NK-92 (cell line): ENCODE data around the gene MARVELD1.

Experiments used
- DNase-seq: peaks from one replicate; lab custom pipeline; 2025; ENCODE audit not compliant: unreplicated experiment; lab: John Stamatoyannopoulos, UW

The MARVELD1 gene

GRCh38 chr10:97754726-97755125 is 41.2 kb downstream of the MARVELD1 start:
- DNase-seq: no peak

GRCh38 chr10:97755718-97756117 is 42.2 kb downstream of the MARVELD1 start:
- DNase-seq: no peak

GRCh38 chr10:97757471-97757870 is 43.9 kb downstream of the MARVELD1 start:
- no peak for DNase-seq

DNA sequence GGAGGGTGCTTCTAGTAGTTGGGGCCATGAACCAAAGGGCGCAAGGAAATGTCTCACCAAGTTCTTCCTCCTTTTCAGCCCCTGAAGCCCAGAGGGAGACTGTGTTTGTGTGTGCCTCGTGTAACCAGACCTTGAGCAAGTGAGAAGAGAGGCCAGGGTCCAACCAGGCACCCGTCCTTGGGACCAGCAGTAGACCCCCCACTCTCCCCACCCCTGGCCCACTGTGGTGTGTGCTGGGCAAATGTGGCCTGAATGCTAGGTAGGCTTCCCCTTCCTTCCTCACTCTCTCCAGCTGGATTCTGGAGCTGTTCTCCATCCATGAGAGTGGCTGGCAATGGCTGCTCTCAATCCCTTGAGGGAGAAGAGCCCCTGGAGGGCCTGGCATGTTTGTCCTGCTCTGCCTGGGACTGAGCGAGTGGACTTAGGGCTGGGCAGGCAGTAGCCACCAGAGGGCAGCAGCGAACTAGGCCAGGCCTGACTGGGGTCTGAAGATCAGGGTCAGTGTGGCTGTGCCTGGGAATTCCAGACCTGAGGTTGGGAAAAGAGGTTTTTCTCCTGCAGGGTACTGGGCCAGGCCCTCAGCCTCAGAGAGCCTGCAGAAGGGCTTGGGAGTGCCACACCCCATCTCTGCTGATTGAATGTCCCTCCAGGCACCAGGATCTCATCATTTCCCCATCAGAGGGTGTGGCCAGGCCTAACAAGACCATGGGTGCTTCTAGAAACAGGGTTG is 45.8 kb downstream of the MARVELD1 start:
- DNase-seq: no peak

- DNase-seq: no peak
Observed at GRCh38 chr10:97759946-97760345, 46.4 kb downstream of the MARVELD1 start.

DNA sequence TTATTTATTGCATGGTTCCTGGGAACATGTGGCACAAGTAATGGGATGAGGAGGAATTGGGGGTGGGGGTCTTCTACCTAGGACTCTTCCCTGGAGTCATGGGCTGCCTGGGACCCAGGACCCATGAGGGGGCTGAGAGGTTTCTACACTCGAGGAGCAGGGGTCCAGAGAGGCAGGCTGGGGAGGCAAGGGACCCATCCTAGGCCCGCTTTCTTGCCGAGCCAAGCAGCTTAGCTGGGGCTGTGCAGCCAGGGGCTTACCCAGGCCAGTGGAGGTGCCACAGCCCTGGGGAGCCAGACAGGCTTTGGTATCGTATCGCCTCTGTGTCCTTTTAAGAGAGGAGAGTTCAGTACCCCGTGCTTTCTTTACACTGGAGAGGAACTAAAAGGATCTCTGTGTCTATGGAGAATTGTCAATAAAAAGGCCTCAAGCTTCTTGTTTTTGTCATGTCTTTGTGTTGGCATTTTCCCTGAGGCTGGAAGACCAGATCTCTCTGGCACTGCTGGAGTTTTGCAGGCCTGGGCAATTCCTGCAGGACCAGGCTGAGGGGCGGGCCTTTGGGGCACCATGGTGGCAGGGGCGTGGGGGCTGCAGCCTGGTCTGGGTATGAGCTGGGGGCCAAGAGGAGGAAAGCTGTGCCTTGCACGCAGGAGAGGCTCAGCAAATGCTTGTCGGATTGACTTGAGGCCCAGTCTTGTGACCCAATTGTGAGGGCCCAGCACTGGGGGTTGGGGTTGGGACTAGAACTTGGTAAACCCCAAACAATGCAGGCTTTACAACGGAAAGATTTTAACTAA is 47.1 kb downstream of the MARVELD1 start:
- DNase-seq: no peak

- DNase-seq: no peak
Observed at GRCh38 chr10:97761331-97761865, 47.9 kb downstream of the MARVELD1 start.

DNA sequence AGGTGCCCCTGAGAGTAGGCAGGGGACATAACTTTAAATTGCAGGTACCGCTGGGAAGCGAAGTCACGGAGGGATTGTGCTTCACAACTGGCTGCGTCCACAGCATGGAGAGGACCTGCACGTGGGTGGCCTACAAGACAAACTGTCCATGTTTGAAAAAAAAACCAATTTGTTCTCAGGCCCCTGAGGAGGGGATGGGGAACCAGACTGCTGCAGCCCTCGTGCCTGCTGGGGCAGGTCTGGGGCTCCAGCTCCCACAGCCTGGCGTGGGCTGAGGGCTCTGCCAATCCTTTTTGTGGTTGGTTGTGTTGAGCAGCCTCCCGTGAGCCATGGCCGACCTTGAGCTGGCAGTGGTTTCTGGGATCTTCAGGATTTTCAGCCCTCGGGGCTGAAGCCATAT is 48.5 kb downstream of the MARVELD1 start:
- DNase-seq: no peak

- no peak for DNase-seq
Observed at GRCh38 chr10:97762816-97763215, 49.3 kb downstream of the MARVELD1 start.

GRCh38 chr10:97763411-97763810 is 49.9 kb downstream of the MARVELD1 start:
- DNase-seq: no peak

GRCh38 chr10:97763947-97764346 is 50.4 kb downstream of the MARVELD1 start:
- no peak for DNase-seq

- DNase-seq: no peak
Observed at GRCh38 chr10:97764519-97764931, 51.0 kb downstream of the MARVELD1 start.

DNA sequence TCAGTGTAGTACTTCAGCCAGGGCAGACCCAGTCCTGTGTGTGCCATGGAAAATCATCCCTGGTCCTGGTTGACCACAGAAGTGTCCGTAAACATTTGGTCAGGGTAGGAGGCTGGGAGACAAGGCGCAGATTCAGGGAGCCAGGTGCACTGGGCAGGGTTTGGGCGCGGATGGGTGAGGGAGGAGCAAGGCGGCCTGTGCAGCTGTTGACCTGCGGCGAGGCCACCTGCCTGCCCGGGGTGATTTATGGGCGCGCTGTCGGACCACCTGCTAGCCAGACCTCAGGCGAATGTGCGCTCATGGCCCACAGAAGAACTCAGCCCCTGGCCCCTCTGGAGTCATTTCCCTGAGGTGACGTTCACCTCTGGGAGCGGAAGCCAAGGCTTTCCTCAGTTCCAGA is 51.7 kb downstream of the MARVELD1 start:
- DNase-seq: no peak

DNA sequence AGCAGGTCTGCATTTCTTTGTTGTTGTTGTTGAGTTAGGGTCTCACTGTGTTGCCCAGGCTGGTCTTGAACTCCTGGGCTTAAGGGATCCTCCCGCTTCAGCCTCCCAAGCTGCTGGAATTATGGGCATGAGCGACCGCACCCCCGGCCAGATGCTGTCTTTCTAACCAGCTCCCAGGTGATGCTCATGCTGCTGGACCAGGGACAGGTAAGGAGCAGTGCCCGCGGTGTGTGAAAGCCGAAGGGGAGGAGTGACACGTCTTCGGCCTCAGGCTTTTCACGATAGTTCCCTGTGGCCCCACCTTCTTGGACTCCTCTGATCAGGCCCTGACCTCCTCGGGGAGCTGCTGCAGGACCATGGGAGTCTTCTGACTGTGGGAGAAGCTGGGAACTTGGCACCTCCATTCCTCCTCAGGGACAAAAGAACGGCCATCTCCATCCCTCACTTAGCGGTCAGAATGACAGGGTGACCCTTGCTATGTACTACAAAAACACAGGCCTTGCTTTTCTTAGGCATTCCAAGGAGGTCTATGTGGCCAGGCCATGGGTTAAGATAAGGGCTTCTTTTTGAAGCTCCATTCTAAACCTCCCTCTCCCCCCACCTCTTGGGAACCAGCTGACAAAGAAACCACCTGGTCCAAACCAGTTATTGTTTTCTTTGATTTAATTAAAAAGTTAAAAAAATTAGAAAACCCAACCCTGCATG is 52.7 kb downstream of the MARVELD1 start:
- no peak for DNase-seq

DNA sequence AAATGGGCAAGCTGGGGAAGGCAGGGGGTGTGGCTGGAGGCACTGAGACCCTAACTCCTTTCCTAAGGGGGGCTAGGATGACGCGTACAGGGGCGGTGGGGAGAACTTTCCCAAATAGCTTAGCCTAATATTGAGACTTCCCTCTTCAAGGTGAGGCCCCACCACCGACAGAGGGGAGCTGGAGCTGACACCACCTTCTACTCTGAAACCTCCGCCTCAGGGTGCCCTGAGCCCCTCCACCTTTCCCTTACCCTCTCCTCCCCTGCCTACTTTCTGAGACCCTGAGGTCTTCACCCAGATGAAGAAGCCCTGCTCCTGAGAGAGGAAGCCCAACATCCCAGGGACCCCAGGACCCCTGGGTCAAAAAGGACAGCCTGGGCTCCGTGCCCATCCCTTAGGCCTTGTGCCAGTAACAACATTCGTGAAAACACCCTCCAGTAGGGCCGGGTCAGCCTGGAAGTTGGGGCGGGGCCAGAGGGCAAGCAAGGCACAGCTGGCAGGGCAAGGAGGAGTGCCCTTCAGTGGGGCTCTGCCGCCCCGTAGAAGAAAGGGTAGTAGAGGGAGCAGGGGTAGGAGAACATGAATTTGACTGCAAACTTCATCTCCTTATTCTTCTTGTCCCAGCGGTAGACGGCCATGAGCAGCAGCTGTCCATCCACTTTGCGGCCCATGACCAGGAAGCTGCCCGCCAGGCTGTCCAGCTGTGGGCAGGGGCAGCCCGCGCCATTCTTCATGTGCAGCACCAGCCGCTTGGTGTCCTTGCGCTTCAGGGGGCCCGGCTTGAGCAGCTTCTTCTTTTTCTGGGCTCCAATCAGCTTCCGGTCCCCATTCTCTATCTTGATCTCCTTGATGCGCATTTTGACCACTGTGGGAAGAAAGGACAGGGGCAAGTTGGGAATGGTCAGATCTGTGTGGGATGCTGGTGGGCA is 53.7 kb downstream of the MARVELD1 start:
- no peak for DNase-seq
